Natural killer cell treated with Interleukin-12 subunit alpha and Interleukin-12 subunit beta and Interleukin-15 and Interleukin-18, amount 100 ng/mL, for 72 hours (primary cell): Measurements from ENCODE around the gene PDE8A. TPM values are rescaled to one million over a fixed set of nuclear protein-coding genes. Genes with fewer than 3 reads are reported as not detected.

Source experiments
- ATAC-seq, 2 donors: fragments of 150-1000 bp; cut with Tn5 transposase in 1 of 2; sonication (Bioruptor Pico), chemical (Tn5 transposase) in 1 of 2; 2 replicates each; pipeline ENCODE4 v1.10.0; 2021
- DNase-seq: peaks from one replicate; pipeline ENCODE4 v3.0.0; 2022; ENCODE audit warnings: low spot score
- H3K27ac Mint-ChIP-seq, 2 donors: 1 replicate in 1 of 2; 2 replicates in 1 of 2; pipeline ENCODE4 v1.8.0; 2022; ENCODE audit warnings: mixed read lengths in 2 of 2, mild to moderate bottlenecking in 1 of 2, moderate library complexity in 1 of 2
- H3K27me3 Mint-ChIP-seq, 2 donors: 1 replicate in 1 of 2; 2 replicates in 1 of 2; pipeline ENCODE4 v1.8.0; 2022; ENCODE audit warnings: mixed read lengths in 2 of 2
- H3K36me3 Mint-ChIP-seq: one replicate; pipeline ENCODE4 v1.8.0; 2022; ENCODE audit warnings: mixed read lengths
- H3K4me1 Mint-ChIP-seq, 2 donors: 1 replicate in 1 of 2; 2 replicates in 1 of 2; pipeline ENCODE4 v1.8.0; 2022; ENCODE audit warnings: low read depth in 2 of 2, mixed read lengths in 2 of 2, mild to moderate bottlenecking in 1 of 2
- H3K4me3 Mint-ChIP-seq: one replicate; pipeline ENCODE4 v1.8.0; 2022; ENCODE audit warnings: mixed read lengths
- H3K9me3 Mint-ChIP-seq: 2 replicates; pipeline ENCODE4 v1.8.0; 2022; ENCODE audit warnings: mixed read lengths
- total RNA-seq, 2 donors: library from RNA; stranded (reverse); gene quantifications; one replicate each; pipeline ENCODE4 v1.2.3, GENCODE V29; 2022

The PDE8A gene
- total RNA-seq, 2 donors from 2014 or later, result 27.0 to 32.0 TPM

- no peak for ATAC-seq
- DNase-seq, result no peak
- H3K4me1 Mint-ChIP-seq, result peaks cover 32 to 35% of the 10 kb centered on the region in 2 donors
- peaks cover 3% of the 10 kb centered on the region for H3K9me3 Mint-ChIP-seq
- no peak overlapping the region for H3K27ac Mint-ChIP-seq
- no peaks in the 10 kb centered on the region for H3K27me3 Mint-ChIP-seq
- no peak overlapping the region for H3K4me3 Mint-ChIP-seq
- H3K36me3 Mint-ChIP-seq, result peaks cover 2% of the 10 kb centered on the region
Measured at GRCh38 chr15:85049805-85050204, 68.1 kb downstream of the PDE8A start.

DNA sequence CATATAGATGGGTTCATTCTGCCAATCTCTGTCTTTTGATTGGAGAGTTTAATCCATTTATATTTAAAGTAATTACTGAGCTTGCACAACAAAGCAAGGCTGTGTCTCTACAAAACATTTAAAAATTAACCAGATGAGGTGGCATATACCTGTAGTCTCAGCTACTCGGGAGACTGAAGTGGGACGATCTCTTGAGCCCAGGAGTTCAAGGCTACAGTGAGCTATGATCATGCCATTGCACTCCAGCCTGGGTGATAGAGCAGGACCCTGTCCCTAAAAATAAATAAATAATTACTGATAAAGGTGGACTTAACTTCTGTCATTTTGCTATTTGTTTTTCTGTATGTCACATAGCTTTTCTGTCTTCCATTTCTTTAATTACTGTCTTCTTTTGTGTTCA is 78.1 kb downstream of the PDE8A start:
- Mint-ChIP-seq H3K27me3 (no peaks in the 10 kb centered on the region), H3K4me1 (peaks cover 33 to 49% of the 10 kb centered on the region in 2 donors), H3K27ac (no peak overlapping the region), H3K4me3 (no peak overlapping the region), H3K9me3 (peaks cover 15% of the 10 kb centered on the region), H3K36me3 (peaks cover 43% of the 10 kb centered on the region)
- DNase-seq, result no peak
- ATAC-seq, result no peak

DNA sequence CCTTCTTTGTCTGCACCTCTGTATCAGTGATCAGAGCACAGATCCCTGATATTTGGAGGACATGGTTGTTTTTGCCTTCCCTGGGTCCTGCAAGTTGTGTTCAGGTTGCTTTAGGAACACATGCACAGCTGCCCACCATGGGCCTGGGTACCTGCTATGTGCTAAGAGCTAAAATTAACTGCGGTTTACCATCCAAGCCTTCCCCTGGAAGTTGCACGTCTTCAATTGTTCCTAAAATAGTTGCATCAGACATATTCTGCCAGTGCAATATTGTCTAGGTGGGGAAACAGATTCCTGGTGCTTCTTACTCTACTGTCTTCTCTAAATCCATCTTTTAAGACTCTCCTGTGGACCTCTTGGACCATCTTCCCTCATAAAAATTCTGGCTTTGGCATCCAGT is 80.9 kb downstream of the PDE8A start:
- Mint-ChIP-seq H3K36me3 (peaks cover 32% of the 10 kb centered on the region), H3K27me3 (no peaks in the 10 kb centered on the region), H3K9me3 (peaks cover 8% of the 10 kb centered on the region), H3K4me3 (no peak overlapping the region), H3K4me1 (peaks cover 27 to 40% of the 10 kb centered on the region in 2 donors), H3K27ac (no peak overlapping the region)
- DNase-seq (no peak), ATAC-seq (no peak)

DNA sequence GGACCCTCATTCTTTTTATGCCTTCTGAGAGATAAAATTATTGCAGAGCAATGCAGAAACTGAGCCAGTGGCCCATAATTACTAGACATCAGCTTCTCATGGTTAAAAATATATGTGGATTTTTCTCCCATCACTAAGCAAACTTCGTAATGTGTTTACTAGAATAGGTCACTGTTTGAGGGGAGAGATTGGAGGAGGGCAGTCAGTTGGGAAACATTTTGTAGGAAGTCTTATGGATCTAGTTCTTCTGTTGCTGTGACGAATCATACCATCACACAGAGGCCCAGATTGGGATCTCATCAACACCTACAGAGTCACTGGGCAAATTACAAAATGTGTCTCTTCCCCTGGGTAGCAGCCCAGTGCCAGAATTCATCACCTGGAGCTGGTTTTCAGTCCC is 81.4 kb downstream of the PDE8A start:
- no peaks in the 10 kb centered on the region for H3K27me3 Mint-ChIP-seq
- peaks cover 24 to 39% of the 10 kb centered on the region in 2 donors for H3K4me1 Mint-ChIP-seq
- H3K36me3 Mint-ChIP-seq, result peaks cover 27% of the 10 kb centered on the region
- H3K9me3 Mint-ChIP-seq, result peaks cover 8% of the 10 kb centered on the region
- DNase-seq (no peak), ATAC-seq (no peak)
- no peak overlapping the region for H3K27ac Mint-ChIP-seq
- no peak overlapping the region for H3K4me3 Mint-ChIP-seq

- ATAC-seq, result peak in 1 of 2 donors; percentile 65
- Mint-ChIP-seq H3K4me1 (peaks cover 24 to 34% of the 10 kb centered on the region in 2 donors), H3K4me3 (no peak overlapping the region), H3K9me3 (peaks cover 8% of the 10 kb centered on the region), H3K27ac (no peak overlapping the region), H3K27me3 (no peaks in the 10 kb centered on the region), H3K36me3 (peaks cover 21% of the 10 kb centered on the region)
- DNase-seq, result no peak
Measured at GRCh38 chr15:85063522-85064079, 81.9 kb downstream of the PDE8A start.

DNA sequence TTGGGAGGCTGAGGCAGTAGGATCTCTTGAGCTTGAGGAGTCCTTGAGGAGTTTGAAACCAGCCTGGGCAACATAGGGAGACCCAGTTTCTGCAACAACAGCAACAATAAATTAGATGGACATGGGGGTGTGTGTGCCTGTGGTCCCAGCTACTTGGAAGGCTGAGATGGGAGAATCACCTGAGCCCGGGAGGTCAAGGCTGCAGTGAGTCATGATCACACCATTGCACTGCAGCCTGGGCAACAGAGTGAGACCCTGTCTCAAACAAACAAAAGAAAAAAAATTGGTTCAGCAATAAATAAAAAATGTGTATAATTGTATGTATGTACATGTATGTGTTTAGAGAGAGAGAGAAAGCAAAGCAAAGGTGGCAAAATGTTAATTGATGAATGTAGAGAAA is 83.1 kb downstream of the PDE8A start:
- no peak overlapping the region for H3K27ac Mint-ChIP-seq

GRCh38 chr15:85071061-85071460 is 89.4 kb downstream of the PDE8A start:
- no peak overlapping the region for H3K4me3 Mint-ChIP-seq
- peaks cover 19 to 30% of the 10 kb centered on the region in 2 donors for H3K4me1 Mint-ChIP-seq
- no peaks in the 10 kb centered on the region for H3K27me3 Mint-ChIP-seq
- H3K36me3 Mint-ChIP-seq, result peaks cover 9% of the 10 kb centered on the region
- no peak for DNase-seq
- H3K9me3 Mint-ChIP-seq, result no peaks in the 10 kb centered on the region
- ATAC-seq, result no peak
- H3K27ac Mint-ChIP-seq, result no peak overlapping the region

More for the DNA sequence above, 83.1 kb downstream of the PDE8A start:
- peaks cover 24% of the 10 kb centered on the region in 2 donors for H3K4me1 Mint-ChIP-seq
- H3K27me3 Mint-ChIP-seq, result no peaks in the 10 kb centered on the region
- H3K36me3 Mint-ChIP-seq, result peaks cover 10% of the 10 kb centered on the region
- DNase-seq, result no peak
- peaks cover 8% of the 10 kb centered on the region for H3K9me3 Mint-ChIP-seq
- ATAC-seq, result no peak
- H3K4me3 Mint-ChIP-seq, result no peak overlapping the region

- DNase-seq (no peak), ATAC-seq (no peak)
- Mint-ChIP-seq H3K9me3 (no peaks in the 10 kb centered on the region), H3K4me1 (peaks cover 19 to 30% of the 10 kb centered on the region in 2 donors), H3K36me3 (peaks cover 9% of the 10 kb centered on the region), H3K4me3 (no peak overlapping the region), H3K27ac (no peak overlapping the region), H3K27me3 (no peaks in the 10 kb centered on the region)
Measured at GRCh38 chr15:85071504-85071903, 89.8 kb downstream of the PDE8A start.

DNA sequence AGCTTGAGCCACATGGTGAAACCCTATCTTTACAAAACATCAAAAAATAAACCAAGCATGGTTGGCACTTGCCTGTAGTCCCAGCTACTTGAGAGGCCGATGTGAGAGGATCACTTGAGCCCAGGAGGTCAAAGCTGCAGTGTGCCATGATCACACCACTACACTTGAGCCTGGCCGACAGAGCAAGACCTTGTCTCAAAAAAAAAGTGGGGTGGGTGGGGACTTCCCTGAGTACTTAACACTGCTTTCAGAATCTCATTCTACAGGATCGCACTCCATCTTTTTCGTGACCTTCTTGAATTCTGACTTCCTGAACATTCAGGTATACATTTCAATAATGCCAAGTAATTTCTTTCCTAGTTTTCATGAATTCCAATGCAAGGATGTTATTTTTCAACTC is 91.3 kb downstream of the PDE8A start:
- H3K27ac Mint-ChIP-seq, result peak overlapping the region in 1 of 2 donors; percentile 8
- ATAC-seq (no peak), DNase-seq (no peak)
- H3K36me3 Mint-ChIP-seq, result peaks cover 15% of the 10 kb centered on the region
- no peaks in the 10 kb centered on the region for H3K9me3 Mint-ChIP-seq
- H3K4me3 Mint-ChIP-seq, result peak overlapping the region; percentile 64
- peaks cover 23 to 34% of the 10 kb centered on the region in 2 donors for H3K4me1 Mint-ChIP-seq
- H3K27me3 Mint-ChIP-seq, result no peaks in the 10 kb centered on the region

DNA sequence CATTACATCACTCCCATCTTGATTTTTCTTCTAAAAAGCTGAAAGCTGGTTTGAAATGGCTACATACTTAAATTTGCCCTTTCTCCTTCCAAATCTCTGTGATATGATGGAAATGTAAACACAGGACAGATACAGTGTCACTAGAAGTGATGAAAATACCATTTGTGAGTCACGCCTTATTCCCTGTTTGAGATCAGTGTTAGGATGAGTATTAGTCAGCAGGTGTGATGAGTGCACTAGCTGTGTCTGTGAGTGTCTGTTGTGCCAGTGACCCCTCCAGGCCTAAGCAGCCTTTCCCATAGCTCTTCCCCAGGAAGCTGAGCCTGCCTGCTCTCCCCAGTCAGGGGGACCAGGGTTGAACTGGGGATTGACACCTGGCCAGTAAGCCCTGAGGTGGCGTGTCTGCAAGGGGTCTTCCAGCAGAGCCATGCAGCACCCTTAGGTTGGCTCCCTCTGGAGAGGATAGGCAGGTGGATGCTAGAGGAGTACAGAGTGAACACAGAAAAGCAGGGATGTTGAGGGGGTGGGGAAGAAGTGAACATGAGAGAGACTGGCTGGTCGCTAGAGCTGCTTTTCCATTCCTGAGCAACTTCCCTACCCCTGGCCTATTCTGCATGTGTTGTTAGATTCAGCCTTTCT is 92.0 kb downstream of the PDE8A start:
- DNase-seq (no peak), ATAC-seq (peak; percentile 91 to 99)
- Mint-ChIP-seq H3K27me3 (no peaks in the 10 kb centered on the region), H3K4me3 (peak overlapping the region; percentile 64), H3K27ac (peak overlapping the region in 1 of 2 donors; percentile 8), H3K36me3 (peaks cover 16% of the 10 kb centered on the region), H3K4me1 (peaks cover 24 to 34% of the 10 kb centered on the region in 2 donors), H3K9me3 (no peaks in the 10 kb centered on the region)

DNA sequence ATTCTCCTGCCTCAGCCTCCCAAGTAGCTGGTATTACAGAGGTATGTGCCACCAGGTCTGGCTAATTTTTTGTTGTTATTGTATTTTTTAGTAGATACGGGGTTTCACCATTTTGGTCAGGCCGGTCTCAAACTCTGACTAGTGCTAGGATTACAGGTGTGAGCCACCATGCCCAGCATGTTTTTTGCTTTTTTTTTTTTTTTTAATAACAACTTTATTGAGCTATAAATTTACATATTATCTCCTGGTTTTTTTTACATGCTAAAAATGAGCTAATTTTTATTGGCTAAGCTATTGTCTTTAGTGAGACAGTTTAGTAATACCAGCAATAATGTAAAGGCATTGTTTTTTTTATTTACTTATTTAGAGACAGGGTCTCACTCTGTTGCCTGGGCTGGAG is 105.2 kb downstream of the PDE8A start:
- Mint-ChIP-seq H3K9me3 (no peaks in the 10 kb centered on the region), H3K36me3 (peaks cover 4% of the 10 kb centered on the region), H3K4me1 (no peaks in the 10 kb centered on the region), H3K4me3 (no peak overlapping the region), H3K27me3 (no peaks in the 10 kb centered on the region), H3K27ac (no peak overlapping the region)
- no peak for ATAC-seq
- DNase-seq, result no peak

- Mint-ChIP-seq H3K36me3 (peaks cover 4% of the 10 kb centered on the region), H3K4me1 (no peaks in the 10 kb centered on the region), H3K27me3 (no peaks in the 10 kb centered on the region), H3K4me3 (no peak overlapping the region), H3K9me3 (no peaks in the 10 kb centered on the region), H3K27ac (no peak overlapping the region)
- no peak for DNase-seq
- ATAC-seq, result no peak
Measured at GRCh38 chr15:85088300-85088699, 106.6 kb downstream of the PDE8A start.

DNA sequence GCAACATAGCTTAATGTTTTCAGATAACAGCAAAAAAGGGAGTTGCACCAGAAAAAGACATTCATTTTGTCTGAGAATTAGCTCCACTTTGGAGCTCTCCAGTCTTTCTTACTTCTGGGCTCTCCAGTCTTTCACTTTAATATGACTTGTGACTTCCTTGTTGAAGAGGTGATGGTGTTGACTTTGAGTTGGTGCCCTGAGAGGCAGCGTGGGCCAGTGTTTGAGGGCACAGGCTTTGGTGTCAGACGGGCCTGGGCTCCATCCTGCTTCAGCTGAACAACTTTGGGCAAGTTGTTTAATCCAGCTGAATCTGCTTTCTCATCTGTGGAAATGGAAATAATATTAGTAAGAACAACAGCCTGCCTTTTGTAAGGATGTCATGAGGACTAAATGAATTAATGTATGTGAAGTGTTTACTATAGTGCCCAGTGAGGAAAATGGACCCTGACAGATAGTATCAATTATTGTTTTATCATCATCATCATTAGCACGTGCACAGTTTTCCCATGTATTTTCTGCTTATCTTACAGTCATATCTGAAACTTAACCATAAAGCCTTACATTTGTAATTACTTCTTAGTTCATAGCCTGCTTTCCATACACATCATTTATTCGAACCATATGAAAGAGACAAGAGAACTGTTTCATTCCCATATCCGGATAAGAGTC is 108.4 kb downstream of the PDE8A start:
- H3K9me3 Mint-ChIP-seq, result no peaks in the 10 kb centered on the region
- H3K27ac Mint-ChIP-seq, result no peak overlapping the region
- H3K4me1 Mint-ChIP-seq, result no peaks in the 10 kb centered on the region
- H3K27me3 Mint-ChIP-seq, result no peaks in the 10 kb centered on the region
- DNase-seq (no peak), ATAC-seq (no peak)
- H3K36me3 Mint-ChIP-seq, result peaks cover under 1% of the 10 kb centered on the region
- no peak overlapping the region for H3K4me3 Mint-ChIP-seq

DNA sequence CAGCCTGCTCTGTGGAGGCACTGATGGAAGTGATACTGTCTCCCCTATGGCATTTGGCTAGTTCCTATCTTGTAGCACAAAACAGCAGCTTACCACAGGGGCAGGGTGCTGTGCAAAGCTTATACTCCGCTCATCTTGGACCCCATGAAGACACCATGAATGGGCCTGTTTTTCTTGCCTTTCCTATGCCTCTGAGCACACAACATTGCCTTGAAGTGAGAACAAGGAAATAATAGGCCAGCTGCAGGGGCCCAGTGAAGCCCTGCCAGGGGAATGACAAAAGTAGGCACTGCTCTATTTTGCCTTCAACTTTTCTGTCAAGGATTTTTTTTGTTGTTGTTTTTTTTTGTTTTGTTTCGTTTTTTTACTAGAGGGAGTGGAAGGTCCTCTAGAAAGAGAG is 110.3 kb downstream of the PDE8A start:
- H3K9me3 Mint-ChIP-seq, result no peaks in the 10 kb centered on the region
- no peaks in the 10 kb centered on the region for H3K36me3 Mint-ChIP-seq
- H3K4me1 Mint-ChIP-seq, result no peaks in the 10 kb centered on the region
- DNase-seq, result no peak
- H3K4me3 Mint-ChIP-seq, result no peak overlapping the region
- H3K27ac Mint-ChIP-seq, result no peak overlapping the region
- no peaks in the 10 kb centered on the region for H3K27me3 Mint-ChIP-seq
- no peak for ATAC-seq
